Skeletal muscle tissue (tissue), 4 donors: ENCODE results near the gene PRAC2. TPM values are rescaled to one million over a fixed set of nuclear protein-coding genes. Genes with fewer than 3 reads are reported as not detected.

Experiments
- H3K27ac ChIP-seq: one replicate; pipeline ENCODE4 v1.7.0; 2013; ENCODE audit warnings: mild to moderate bottlenecking, low read depth, low read length, inconsistent platforms
- H3K27me3 ChIP-seq, 3 donors: one replicate each; pipeline ENCODE4 v1.7.0; 2013; ENCODE audit warnings: low read length in 3 of 3; ENCODE audit not compliant: control insufficient read depth in 3 of 3, insufficient read depth in 3 of 3
- H3K36me3 ChIP-seq, 3 donors: one replicate each; pipeline ENCODE4 v1.7.0; 2013; ENCODE audit warnings: low read length in 3 of 3; ENCODE audit not compliant: control insufficient read depth in 3 of 3, insufficient read depth in 3 of 3
- H3K4me1 ChIP-seq, 3 donors: one replicate each; pipeline ENCODE4 v1.7.0; 2013; ENCODE audit warnings: low read length in 3 of 3, mild to moderate bottlenecking in 3 of 3; ENCODE audit not compliant: control insufficient read depth in 3 of 3, insufficient read depth in 3 of 3
- H3K4me3 ChIP-seq, 3 donors: one replicate each; pipeline ENCODE4 v1.7.0; 2013; ENCODE audit warnings: low read length in 3 of 3
- H3K9ac ChIP-seq, 3 donors: one replicate each; pipeline ENCODE4 v1.7.0; 2013; ENCODE audit warnings: low read length in 3 of 3, mild to moderate bottlenecking in 3 of 3, moderate library complexity in 2 of 3, low read depth in 1 of 3
- H3K9me3 ChIP-seq, 3 donors: one replicate each; pipeline ENCODE4 v1.7.0; 2013; ENCODE audit warnings: low read length in 3 of 3; ENCODE audit not compliant: control insufficient read depth in 3 of 3
- total RNA-seq: library from RNA; depleted of rRNA; stranded (reverse); fragments of >200 nt; gene quantifications from one replicate; pipeline ENCODE4 v1.2.3, GENCODE V29; 2014
- donor health status: Osteomylitis.

PRAC2 gene
- total RNA-seq, 1 donor from 2014 or later, result not detected

DNA sequence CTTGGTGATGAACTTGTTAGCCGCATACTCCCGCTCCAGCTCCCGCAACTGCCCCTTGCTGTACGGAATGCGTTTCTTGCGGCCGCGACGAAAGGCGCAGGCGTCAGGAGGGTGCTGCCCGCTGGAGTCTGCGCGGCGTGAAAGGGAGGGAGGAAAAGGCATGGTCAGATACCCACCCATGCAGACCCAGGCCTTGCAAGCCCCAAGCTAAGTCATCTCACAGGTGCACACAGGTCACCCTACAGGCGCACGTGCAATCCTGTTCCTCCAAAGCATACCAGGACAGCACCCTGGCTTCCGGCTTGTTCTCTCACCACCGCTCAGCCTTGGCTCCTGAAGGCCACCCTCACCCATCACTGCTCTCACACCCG, 3.9 kb downstream of the PRAC2 start:
- no peaks in the 10 kb centered on the region for H3K36me3 ChIP-seq
- H3K9me3 ChIP-seq, result no peaks in the 10 kb centered on the region
- peaks cover 92 to 97% (median 96%) of the 10 kb centered on the region in 3 donors for H3K27me3 ChIP-seq
- no peak overlapping the region for H3K9ac ChIP-seq
- no peak overlapping the region for H3K4me3 ChIP-seq
- H3K4me1 ChIP-seq, result peaks cover 10 to 33% (median 13%) of the 10 kb centered on the region in 3 donors
- no peak overlapping the region for H3K27ac ChIP-seq

DNA sequence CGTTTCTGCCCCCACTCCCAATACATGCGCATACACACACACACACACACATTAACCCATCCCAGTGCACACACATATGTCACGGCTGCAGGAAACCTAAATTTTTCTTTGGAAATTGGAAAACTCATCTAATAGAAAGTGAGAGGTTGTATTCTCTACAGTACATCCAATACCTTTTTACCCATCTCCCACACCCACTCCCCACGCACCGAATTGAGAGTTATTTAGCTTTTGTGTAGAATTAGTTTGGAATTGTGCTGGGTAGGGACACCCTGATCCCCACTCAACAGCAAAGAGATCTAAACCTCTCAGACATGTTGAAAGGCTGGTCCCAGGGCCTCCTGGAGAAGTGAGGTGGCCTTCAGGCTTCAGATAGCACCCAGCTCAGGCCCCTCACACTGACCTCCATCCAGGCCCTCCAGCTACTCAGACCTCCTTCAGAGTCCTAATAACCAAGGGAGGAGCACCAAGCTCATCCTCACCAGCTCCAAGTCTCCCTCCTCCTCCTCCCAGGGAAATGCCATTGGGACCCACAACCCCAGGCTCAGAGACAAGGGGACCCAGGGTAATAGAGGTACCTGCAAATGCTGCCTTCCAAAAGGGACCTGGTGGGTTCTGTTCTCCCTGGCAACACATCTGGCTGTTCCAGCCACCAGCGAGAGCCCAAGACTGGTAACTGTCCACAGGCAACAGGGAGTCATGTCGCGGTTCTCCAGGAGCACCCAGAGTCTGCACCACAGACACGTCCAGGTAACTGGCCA, 4.6 kb downstream of the PRAC2 start:
- Histone ChIP-seq H3K27ac (no peak overlapping the region), H3K9ac (no peak overlapping the region), H3K27me3 (peaks cover 91 to 96% (median 96%) of the 10 kb centered on the region in 3 donors), H3K4me3 (peak overlapping the region in 1 of 3 donors; percentile 54), H3K4me1 (peaks cover 10 to 33% (median 13%) of the 10 kb centered on the region in 3 donors), H3K9me3 (no peaks in the 10 kb centered on the region), H3K36me3 (no peaks in the 10 kb centered on the region)

DNA sequence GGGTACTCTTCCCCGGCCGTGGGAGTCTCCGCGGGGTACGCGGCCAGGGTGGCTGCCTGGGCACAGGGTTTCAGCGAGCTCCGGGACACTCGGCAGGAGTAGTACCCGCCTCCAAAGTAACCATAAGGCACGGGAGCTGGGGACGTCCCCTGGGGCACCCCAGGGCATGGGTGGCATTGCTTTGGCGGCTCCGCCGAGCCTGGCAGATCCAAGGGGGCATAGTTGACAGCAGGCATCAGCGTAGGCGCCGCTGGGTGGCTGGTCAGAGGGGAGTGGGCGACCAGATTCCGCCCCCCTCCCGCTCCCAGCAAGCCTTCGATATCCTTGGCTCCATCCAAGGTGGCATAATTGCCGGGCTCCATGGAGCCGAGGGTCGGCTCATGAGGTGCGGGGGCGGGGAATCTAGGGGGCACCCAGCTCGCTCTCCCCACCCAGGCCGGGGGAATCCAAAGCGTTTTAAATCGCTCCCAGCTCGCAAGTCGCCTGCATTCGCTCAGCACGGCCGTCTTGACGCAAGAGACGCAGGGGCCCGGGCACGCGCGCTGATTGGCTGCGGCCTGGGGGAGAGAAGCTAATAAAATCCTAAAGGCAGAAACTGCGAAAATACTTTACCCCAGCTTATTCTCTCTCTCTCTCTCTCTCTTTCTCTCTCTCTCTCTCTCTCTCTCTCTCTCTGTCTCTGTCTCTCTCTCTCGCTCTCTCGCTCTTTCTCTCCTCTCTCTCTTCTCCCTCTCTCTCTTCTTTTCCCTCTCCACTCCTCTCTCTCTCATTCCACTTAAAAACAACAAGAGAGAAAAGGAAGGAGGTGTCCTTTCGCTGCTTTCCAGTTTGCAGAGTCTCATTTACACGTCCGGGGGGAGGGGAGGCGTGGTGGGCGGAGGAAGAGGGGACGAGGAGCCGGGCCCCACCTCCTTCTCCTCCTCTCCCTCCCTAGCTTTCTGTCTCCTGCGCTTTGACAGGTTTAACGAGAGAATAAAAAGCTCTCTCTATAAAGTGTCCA, 5.5 kb downstream of the PRAC2 start, which contains the start of gene HOXB13:
Gene HOXB13 (minus strand): TSS at position 519 of the 1,000 bp plus-strand sequence. CDS start 157 bp downstream, at position 362.
- peak within 1 kb of the TSS; percentile 30 to 54 (median 43) for H3K4me3 ChIP-seq

DNA sequence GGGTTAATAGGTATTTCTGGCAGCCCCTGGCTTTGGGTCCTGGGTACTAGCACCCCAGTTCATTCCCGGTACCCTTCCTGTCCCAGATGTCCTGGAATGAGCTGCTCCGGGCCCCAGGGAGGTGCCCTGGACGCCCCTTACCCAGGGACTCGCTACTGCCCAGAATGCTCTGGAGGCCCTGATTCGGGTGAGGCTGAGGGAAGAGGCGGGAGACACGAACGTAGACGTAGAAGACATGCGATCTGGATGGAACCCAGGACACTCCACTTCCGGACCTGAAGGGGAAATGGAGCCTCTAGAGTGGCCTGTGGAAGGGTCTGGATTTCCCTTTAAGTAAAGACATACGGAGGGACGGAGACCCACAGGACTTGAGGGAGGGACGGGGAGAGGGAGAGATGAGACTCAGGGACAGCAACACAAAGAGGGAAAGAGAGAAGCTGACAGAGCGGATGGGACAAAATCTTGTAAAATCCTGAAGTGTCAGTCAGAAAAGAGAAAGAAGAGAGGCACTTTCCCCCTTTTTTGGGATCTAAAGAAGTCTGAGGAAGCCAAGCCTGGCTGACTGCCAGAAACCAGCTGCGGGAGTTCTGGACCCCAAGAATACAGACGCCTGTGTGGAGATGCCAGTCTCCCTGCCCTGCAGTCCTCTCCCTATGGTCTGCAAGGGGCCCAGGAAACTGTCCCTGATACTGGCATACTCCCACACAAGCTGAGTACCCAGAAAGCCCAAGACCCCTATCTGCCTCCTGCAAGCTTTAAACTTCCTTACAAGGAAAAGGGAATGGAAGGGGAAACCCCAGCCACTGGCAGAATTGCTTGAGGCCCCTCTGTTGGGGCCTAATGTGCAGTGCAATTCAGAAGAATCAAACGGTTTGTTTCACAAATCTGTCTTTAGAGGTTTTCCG, 6.6 kb downstream of the PRAC2 start:
- Histone ChIP-seq H3K4me3 (no peak overlapping the region), H3K36me3 (no peaks in the 10 kb centered on the region), H3K4me1 (peaks cover 9 to 29% (median 10%) of the 10 kb centered on the region in 3 donors), H3K27me3 (peaks cover 91 to 97% (median 96%) of the 10 kb centered on the region in 3 donors), H3K9ac (no peak overlapping the region), H3K9me3 (no peaks in the 10 kb centered on the region), H3K27ac (no peak overlapping the region)

More for the DNA sequence above, 5.5 kb downstream of the PRAC2 start, which contains the start of gene HOXB13:
- Histone ChIP-seq H3K27me3 (peaks cover 91 to 97% (median 96%) of the 10 kb centered on the region in 3 donors), H3K9me3 (no peaks in the 10 kb centered on the region), H3K4me1 (peaks cover 10 to 33% (median 13%) of the 10 kb centered on the region in 3 donors), H3K27ac (no peak within 1 kb of the TSS), H3K36me3 (no peaks in the 10 kb centered on the region), H3K9ac (peak within 1 kb of the TSS in 1 of 3 donors; percentile 45)

DNA sequence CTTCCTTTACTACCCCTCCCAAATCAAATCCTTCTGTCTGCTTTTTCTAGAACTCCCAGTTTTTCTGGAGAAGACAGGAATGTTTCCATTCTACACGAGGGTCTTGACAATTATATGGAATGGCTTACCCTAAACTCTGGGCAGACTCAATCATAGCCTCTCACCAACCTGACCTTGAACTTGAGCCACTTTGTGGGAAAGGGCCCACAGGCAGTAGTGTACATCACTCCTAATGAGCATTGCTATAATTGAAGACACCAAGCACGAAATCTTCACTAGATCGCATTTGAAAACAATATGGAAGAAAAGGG, 7.2 kb downstream of the PRAC2 start:
- no peak overlapping the region for H3K4me3 ChIP-seq
- H3K27ac ChIP-seq, result no peak overlapping the region
- H3K4me1 ChIP-seq, result peaks cover 3 to 23% (median 6%) of the 10 kb centered on the region in 3 donors
- H3K9ac ChIP-seq, result no peak overlapping the region
- H3K36me3 ChIP-seq, result no peaks in the 10 kb centered on the region
- H3K9me3 ChIP-seq, result no peaks in the 10 kb centered on the region
- peaks cover 91 to 97% (median 96%) of the 10 kb centered on the region in 3 donors for H3K27me3 ChIP-seq

DNA sequence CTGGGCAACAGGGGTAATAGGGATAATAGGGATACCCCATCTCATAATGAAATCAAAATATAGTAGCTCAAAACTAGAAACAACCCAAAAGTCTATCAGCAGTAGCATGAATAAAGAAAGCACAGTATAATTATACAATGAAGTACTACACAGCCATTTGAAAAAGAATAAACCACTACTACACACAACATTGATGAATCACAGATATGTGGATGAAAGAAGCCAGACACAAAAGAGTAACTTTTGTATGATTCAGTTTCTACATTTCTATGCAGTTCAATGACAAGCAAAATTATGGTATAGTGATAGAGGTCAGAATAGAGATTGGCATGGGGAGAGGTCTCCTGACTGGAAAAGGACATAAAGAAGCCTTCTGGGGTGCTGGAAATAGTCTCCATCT, 8.4 kb downstream of the PRAC2 start:
- H3K36me3 ChIP-seq, result no peaks in the 10 kb centered on the region

DNA sequence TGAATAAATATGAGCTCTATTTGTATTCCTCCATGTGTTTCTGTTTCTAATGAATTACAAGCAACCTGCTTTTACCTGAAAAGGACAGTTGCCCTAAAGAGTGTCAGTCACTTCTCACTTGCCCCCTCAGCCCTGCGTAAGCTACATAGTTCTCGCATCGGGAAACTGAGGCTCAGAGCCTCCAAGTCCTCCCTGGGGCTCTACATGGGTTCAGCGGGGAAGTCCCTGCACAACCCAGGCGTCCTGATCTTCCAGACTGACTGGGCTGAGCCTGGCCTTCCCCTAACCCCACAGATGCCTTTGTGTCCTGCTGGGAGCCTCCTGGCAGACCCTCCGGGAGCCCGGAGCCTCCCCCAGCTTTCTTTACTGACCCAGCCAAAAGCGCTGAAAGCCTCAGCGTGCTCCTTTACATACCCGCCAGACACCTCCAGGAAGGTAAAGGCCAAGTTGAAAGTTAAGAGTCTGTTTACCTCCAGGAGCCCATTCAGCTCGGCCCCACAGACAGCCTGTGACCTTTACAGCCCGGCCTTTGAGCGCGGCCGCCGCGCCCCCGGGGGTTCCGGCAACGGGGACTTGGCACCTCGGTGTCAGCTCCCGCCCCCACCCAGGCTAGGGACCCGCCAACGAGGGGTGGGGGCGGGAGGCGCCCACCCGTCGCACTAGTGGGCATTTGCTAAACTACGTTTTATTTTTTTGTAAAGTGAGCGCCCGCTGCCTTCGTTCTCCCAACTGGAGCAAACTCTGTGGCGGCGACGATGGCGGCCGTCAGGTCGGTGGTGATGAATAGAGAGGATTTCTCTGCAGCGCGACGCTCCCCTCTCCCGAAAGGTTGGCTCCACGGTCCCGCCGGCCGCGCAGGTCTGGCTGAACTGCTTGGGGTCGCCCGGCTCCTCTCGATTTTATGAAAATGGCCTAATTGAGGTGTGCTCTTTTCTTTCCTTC, 10.0 kb downstream of the PRAC2 start:
- Histone ChIP-seq H3K36me3 (no peaks in the 10 kb centered on the region), H3K9me3 (no peaks in the 10 kb centered on the region), H3K27ac (no peak overlapping the region), H3K4me3 (no peak overlapping the region), H3K27me3 (peaks cover 90 to 97% (median 94%) of the 10 kb centered on the region in 3 donors), H3K4me1 (peaks cover 3 to 13% (median 4%) of the 10 kb centered on the region in 3 donors), H3K9ac (no peak overlapping the region)

More for the DNA sequence above, 8.4 kb downstream of the PRAC2 start:
- Histone ChIP-seq H3K9me3 (no peaks in the 10 kb centered on the region), H3K9ac (no peak overlapping the region), H3K27me3 (peaks cover 91 to 97% (median 96%) of the 10 kb centered on the region in 3 donors), H3K4me1 (peaks cover 3 to 18% (median 4%) of the 10 kb centered on the region in 3 donors), H3K27ac (no peak overlapping the region), H3K4me3 (no peak overlapping the region)

- Histone ChIP-seq H3K4me3 (no peak overlapping the region), H3K36me3 (no peaks in the 10 kb centered on the region), H3K27me3 (peaks cover 90 to 97% (median 94%) of the 10 kb centered on the region in 3 donors), H3K27ac (no peak overlapping the region), H3K4me1 (peaks cover 0 to 5% (median 4%) of the 10 kb centered on the region in 3 donors), H3K9ac (no peak overlapping the region), H3K9me3 (no peaks in the 10 kb centered on the region)
Measured at GRCh38 chr17:48733632-48734328, 10.8 kb downstream of the PRAC2 start.
